ENCODE measurements around the gene PBX3.
"Not testable (repeated sequence)": the region's sequence is repeated elsewhere in the genome, so short reads cannot be mapped to it uniquely, and the experiment has no call there.

The PBX3 gene

GRCh38 chr9:125774106-125774505, 26.9 kb downstream of the PBX3 start:
- DNase-seq (ENCODE audit: low read depth in 2 of 2, low spot score in 1 of 2), result no peak

- DNase-seq (ENCODE audit: low read depth in 2 of 2, low spot score in 1 of 2), result not testable (repeated sequence)
Observed at GRCh38 chr9:125776789-125777188, 29.6 kb downstream of the PBX3 start.

DNA sequence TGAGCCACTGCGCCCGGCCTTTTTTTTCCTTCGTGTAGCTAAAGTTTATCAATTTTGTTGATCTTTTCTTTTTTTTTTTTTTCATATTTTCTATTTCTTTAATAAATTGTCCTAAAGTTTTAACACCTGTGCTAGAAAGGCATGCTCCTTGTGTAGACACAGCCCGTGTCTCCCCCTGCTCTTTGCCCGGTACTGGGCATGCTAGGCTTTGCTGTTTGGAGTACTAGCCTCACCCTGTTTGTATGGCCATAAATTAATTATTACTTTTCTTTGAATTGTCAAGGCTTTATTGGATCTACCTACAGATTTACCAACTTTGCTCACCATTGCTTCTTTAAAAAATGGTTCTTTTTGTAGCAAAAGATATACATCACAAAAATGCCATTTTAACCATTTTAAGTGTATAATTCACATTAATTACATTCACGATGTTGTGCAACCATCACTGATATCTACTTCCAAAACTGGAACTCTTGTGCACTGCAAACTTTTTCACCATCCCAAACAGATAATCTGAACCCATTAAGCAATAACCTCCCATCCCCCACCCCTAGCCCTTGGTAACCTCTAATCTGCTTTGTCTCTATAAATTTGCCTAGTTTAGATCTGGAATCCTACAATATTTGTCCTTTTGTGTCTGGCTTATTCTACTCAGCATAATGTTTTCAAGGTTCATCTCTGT, 31.5 kb downstream of the PBX3 start:
- not testable (repeated sequence) for DNase-seq (ENCODE audit: low read depth in 2 of 2, low spot score in 1 of 2)

DNA sequence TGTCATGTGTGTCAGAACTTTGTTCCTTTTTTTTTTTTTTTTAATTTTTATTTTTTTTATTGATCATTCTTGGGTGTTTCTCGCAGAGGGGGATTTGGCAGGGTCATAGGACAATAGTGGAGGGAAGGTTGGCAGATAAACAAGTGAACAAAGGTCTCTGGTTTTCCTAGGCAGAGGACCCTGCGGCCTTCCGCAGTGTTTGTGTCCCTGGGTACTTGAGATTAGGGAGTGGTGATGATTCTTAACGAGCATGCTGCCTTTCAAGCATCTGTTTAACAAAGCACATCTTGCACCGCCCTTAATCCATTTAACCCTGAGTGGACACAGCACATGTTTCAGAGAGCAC, 32.0 kb downstream of the PBX3 start:
- not testable (repeated sequence) for DNase-seq (ENCODE audit: low read depth in 2 of 2, low spot score in 1 of 2)

- no peak for DNase-seq (ENCODE audit: low read depth in 2 of 2, low spot score in 1 of 2)
Observed at GRCh38 chr9:125782718-125783117, 35.5 kb downstream of the PBX3 start.

- no peak for DNase-seq (ENCODE audit: low read depth in 2 of 2, low spot score in 1 of 2)
Observed at GRCh38 chr9:125784286-125785049, 37.3 kb downstream of the PBX3 start.

GRCh38 chr9:125785248-125785751, 38.1 kb downstream of the PBX3 start:
- no peak for DNase-seq (ENCODE audit: low read depth in 2 of 2, low spot score in 1 of 2)

DNA sequence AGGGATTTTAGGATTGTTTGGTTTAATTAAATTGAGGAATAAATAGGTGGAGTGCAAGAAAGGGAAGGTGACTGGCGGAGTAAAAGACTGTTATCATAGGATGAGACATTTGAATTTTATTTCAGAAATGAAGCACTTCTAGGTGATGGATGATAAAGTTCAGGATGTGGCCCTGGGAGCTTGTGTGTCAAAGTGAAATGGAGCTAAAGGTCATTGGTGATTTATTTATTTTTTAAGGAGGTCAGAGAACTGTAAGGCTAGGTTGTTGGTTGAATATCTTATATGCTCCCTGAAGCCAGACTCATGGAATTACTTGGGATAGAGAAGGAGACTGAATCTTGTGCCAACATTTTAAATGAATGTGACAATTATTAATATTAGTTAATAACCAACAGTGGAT, 40.5 kb downstream of the PBX3 start:
- DNase-seq (ENCODE audit: low read depth in 2 of 2, low spot score in 1 of 2), result no peak

- DNase-seq (ENCODE audit: low read depth in 2 of 2, low spot score in 1 of 2), result no peak
Observed at GRCh38 chr9:125789196-125789595, 42.0 kb downstream of the PBX3 start.

DNA sequence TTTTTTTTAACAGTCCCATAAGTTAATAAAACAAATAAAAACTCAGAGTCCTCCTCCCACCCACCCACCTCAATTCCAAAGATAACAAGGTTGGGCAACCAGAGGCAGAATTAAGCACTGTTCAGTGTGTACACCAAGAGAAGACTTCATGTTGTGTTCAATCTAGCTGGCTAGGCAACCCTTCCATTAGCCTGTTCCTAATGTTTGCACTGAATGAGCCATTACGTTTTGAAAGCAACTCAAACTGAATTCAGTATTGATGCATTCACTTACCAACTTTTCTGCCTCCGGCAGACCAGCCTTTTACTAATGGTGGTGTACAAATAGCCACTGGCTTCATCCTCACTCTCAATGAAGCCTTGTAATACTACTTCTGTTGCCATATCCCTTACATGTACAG, 47.5 kb downstream of the PBX3 start:
- no peak for DNase-seq (ENCODE audit: low read depth in 2 of 2, low spot score in 1 of 2)

DNA sequence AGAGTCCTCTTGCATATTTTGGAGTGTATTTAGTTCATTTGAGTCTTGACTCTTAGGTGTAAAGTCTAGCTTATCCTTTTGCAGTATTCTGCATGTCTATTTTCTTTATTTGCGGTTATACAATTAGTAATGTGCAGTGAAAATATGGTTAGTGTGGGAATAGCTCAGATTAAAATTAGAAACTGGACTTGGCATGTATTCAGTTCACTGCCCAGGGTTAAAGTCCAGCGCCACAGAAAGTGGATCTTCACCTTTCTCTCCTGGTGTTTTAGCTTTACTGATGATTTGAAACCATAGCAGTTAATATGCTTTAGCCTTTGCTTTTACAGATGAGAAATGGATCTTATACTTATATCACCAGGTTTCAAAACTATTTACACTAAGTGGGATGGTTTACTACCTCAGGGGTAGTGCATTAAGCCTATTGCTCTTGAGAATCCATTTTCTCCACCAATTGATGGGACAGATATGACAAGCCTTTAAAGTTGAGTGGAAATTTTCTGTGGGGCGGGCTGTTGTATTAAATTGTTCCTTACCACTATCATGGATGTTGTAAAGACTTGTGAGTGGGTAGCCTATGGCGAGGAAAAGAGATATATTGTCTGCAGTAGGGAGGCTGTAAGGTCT, 48.9 kb downstream of the PBX3 start:
- DNase-seq (ENCODE audit: low read depth in 2 of 2, low spot score in 1 of 2), result no peak

- DNase-seq (ENCODE audit: low read depth in 2 of 2, low spot score in 1 of 2), result no peak
Observed at GRCh38 chr9:125797930-125798329, 50.8 kb downstream of the PBX3 start.

DNA sequence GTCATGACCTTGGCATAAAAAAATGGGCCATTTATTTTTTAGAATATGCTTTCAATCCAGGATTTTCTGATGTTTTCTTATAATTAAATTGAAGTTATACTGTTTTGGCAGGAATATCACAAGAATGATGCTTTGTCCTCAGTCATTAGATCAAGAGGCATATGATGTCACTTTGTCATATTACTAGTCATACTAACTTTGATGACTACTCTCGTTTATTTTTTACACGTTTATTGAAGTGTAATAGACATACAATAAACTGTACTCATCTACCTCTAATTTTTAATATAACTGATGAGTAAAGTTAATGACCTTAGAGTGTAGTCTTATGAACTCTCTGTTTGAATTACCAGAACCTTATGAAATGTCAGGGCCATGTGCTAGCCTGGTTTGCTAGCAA, 56.4 kb downstream of the PBX3 start:
- no peak for DNase-seq (ENCODE audit: low read depth in 2 of 2, low spot score in 1 of 2)

GRCh38 chr9:125805057-125805456, 57.9 kb downstream of the PBX3 start:
- DNase-seq (ENCODE audit: low read depth in 2 of 2, low spot score in 1 of 2), result no peak

GRCh38 chr9:125805586-125805985, 58.4 kb downstream of the PBX3 start:
- no peak for DNase-seq (ENCODE audit: low read depth in 2 of 2, low spot score in 1 of 2)

DNA sequence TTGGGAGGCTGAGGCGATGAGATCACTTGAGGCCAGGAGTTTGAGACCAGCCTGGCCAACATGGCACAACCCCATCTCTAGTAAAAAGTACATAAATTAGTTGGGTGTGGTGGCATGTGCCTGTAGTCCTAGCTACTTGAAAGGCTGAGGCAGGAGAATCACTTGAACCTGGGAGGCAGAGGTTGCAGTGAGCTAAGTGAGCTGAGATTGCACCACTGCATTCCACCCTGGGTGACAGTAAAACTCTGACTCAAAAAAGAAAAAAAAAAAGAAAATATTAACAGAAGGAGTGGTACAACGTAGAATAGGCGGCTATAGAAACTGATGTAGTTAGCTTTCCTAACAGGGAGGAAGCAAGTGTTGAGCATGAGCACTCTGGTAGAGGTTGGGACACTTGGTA, 59.9 kb downstream of the PBX3 start:
- no peak for DNase-seq (ENCODE audit: low read depth in 2 of 2, low spot score in 1 of 2)

GRCh38 chr9:125810161-125810560, 63.0 kb downstream of the PBX3 start:
- DNase-seq (ENCODE audit: low read depth in 2 of 2, low spot score in 1 of 2), result no peak

- DNase-seq (ENCODE audit: low read depth in 2 of 2, low spot score in 1 of 2), result no peak
Observed at GRCh38 chr9:125811002-125811401, 63.8 kb downstream of the PBX3 start.

GRCh38 chr9:125812403-125812802, 65.2 kb downstream of the PBX3 start:
- no peak for DNase-seq (ENCODE audit: low read depth in 2 of 2, low spot score in 1 of 2)

- no peak for DNase-seq (ENCODE audit: low read depth in 2 of 2, low spot score in 1 of 2)
Observed at GRCh38 chr9:125815568-125815967, 68.4 kb downstream of the PBX3 start.

GRCh38 chr9:125816321-125816720, 69.1 kb downstream of the PBX3 start:
- no peak for DNase-seq (ENCODE audit: low read depth in 2 of 2, low spot score in 1 of 2)

DNA sequence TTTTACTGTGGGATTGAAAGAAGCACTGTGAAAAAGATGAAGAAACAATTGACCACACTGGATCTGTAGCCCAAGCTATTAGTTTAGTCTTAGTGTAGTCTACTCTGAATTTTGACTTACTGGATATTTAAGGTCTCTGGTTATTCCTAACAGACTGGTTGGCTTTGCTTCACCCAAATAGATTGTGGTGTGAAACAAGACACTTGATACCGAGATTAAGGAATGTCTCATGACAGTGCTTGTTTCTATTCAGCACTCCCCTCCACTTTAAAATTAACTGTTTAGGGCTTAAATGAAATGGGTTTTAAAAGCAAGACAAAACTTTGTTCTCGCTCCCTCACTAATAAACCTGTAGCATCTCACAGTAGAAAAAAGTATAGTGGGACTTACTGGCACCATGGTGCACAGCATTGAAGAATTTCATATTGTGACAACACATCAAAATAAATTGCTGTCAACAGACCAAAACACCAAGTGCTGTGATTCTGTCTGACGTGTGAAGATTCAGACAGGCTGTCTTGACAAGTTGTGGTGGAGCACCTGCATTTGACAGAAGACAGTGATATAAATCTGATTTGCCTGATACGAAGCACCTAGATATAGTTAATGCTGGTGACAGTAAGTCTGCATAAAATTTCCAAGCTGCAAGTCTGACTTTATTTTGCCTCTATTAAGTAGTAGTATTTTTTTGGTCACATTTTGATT, 73.1 kb downstream of the PBX3 start:
- DNase-seq (ENCODE audit: low read depth in 2 of 2, low spot score in 1 of 2), result no peak

All from stimulated activated CD8-positive, alpha-beta memory T cell treated with anti-CD3 and anti-CD28 coated beads, Interleukin-4, amount 100 ng/mL, for 1 hour (primary cell).